Activated T-helper 1 cell treated with anti-CD3 and anti-CD28 coated beads, Interleukin-12 subunit alpha, Interleukin-12 subunit beta, Interleukin-2, Interleukin-4 antibody, amounts not matched to agents 30 ng/mL and 10 ng/mL and 1 ng/mL, durations not matched to agents 14 hours and 24 hours and 36 hours (primary cell): Measurements from ENCODE around the gene COQ4. TPM values are rescaled to one million over a fixed set of nuclear protein-coding genes. Genes with fewer than 3 reads are reported as not detected.

Experiments used
- DNase-seq: peaks from one replicate; pipeline ENCODE4 v3.0.0; 2021; ENCODE audit warnings: low spot score
- H3K27ac Mint-ChIP-seq: one replicate; pipeline ENCODE4 v1.8.0; 2021; ENCODE audit warnings: mild to moderate bottlenecking, mixed read lengths
- H3K27me3 Mint-ChIP-seq: one replicate; pipeline ENCODE4 v1.8.0; 2022; ENCODE audit warnings: mild to moderate bottlenecking, moderate library complexity, mixed read lengths; ENCODE audit not compliant: insufficient read depth
- H3K36me3 Mint-ChIP-seq: one replicate; pipeline ENCODE4 v1.8.0; 2021; ENCODE audit warnings: low read depth, mixed read lengths
- H3K4me1 Mint-ChIP-seq: one replicate; pipeline ENCODE4 v1.8.0; 2021; ENCODE audit warnings: low read depth, mixed read lengths
- H3K4me3 Mint-ChIP-seq: one replicate; pipeline ENCODE4 v1.8.0; 2021; ENCODE audit warnings: mild to moderate bottlenecking, moderate library complexity, mixed read lengths
- H3K9me3 Mint-ChIP-seq: one replicate; pipeline ENCODE4 v1.8.0; 2021; ENCODE audit warnings: mixed read lengths
- intact Hi-C: fragments of 100-400 bp; cut with micrococcal nuclease; formaldehyde crosslinking; loops from one replicate; pipeline ENCODE4 v1.15.1; 2024
- total RNA-seq: library from RNA; stranded (reverse); gene quantifications from 2 replicates; pipeline ENCODE4 v1.2.3, GENCODE V29; 2022

Gene COQ4
- total RNA-seq, 1 donor from 2014 or later = 59.0 TPM

DNA sequence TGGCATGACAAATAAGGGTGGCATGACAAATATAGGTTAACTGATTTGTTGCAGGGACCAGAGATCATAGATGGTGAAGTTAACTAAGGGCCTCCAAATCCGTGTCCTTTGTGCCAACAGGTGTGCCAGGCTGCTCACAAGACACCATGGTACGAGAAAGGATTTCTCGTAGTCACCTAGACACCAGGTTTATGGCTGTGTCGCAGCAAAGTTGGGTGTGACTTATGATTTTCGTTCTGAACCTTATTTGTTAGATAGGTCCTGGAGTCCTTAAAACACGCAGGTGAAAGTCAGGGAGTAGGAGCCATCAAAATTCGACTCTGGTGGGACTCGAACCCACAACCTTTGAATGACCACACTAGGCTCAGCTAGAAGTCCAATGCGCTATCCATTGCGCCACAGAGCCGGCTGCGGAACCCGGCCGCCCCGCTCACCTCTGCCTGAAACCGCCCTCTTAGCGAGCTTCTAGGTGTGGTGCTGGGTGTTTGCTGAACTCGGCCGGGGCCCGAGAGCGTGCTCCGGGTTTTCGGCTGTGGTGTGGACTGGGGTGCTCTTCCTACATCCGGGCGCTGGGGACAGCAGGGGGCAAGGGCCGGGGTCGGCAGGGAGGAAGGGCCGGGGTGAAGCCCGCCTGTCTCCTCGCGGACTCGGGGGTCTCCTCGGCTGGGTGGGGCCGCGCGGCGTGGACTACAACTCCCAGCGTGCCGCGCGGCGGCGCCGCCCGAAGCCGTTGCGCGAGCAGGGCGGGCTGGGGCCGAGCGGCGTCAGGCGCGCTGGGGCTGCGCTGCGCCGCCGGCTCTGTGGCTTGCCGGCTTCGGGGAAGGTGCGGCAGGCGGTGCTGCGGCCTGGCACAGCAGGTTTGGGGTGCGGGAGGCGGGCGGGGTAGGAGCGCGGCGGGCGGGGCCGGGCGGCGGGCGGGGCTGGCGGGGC, 17.4 kb downstream of the COQ4 start, which contains the start of gene SLC27A4:
SLC27A4 (plus strand) TSS at position 767 of the 930 bp plus-strand sequence. CDS start 2,606 bp downstream, outside the sequence.
- H3K27ac Mint-ChIP-seq = peak within 1 kb of the TSS; percentile 88

DNA sequence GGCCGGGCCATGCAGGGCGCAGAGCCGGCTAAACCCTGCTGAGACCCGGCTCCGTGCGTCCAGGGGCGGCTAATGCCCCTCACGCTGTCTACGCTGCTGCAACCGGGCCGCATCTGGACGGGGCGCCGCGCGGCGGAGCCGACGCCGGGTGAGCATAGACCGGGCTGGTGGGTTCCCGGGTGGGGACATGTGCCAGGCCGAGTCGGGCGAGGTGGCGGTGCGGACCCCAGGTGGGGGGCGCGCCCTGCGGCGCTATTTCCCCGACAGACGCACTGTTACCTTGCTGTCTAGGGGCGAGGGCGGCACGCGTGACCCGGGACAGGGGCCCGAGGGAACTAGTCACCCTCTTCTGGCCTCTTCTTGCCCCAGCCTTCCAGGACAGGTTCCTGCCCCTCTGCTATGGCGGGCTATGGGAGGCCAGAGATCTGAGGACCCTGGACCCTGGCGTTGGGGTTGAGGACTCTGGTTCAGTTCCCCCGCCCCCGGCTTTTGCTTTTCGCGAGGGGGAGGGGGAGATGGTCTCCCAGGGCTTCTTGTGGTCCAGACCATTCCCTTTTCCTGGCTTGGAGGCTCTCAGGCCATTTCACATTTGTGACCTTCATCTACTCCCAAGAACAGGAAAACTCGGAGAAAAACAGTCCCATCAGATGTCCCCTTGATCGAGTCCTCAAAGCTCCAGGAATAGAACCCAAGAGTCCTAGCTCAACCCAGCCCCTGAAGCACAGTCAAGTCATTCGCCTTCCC, 18.2 kb downstream of the COQ4 start:
- peak overlapping the region; percentile 88 for H3K27ac Mint-ChIP-seq

More for the DNA sequence above, 17.4 kb downstream of the COQ4 start, which contains the start of gene SLC27A4:
- Mint-ChIP-seq H3K9me3 (no peaks in the 10 kb centered on the region), H3K36me3 (peaks cover 4% of the 10 kb centered on the region), H3K4me1 (peaks cover 6% of the 10 kb centered on the region), H3K4me3 (peak within 1 kb of the TSS; percentile 94), H3K27me3 (no peaks in the 10 kb centered on the region)
- intact Hi-C loops = loop anchor here (1.0 kb wide), 3 partner anchors 18 to 90 kb away; partner anchors contain the start of genes COQ4, TRUB2 and URM1
- peak; percentile 82 for DNase-seq

DNA sequence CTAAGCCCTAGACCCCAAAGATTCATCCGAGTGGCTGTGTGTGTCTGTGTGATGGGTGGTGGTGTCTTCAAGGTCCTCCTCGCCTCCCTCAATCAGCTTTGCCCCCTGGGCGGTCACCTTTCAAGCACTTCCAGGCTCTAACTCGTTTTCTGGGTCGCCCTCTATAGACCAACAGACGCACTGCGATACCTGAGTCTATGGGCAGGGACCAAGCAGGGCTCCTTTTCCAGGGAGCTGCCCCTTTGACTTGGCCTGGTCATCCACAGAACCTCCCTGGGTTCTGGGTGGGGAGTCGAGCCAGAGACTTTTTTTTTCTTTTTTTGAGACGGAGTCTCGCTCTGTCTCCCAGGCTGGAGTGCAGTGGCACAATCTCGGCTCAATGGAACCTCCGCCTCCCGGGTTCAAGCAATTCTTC, 18.8 kb downstream of the COQ4 start:
- DNase-seq = peak; percentile 66
- intact Hi-C loops = loop anchor here (1.0 kb wide), 4 partner anchors 46 to 150 kb away; partner anchors contain the start of genes CIZ1, GOLGA2 and SWI5
- peak overlapping the region; percentile 88 for H3K27ac Mint-ChIP-seq
- H3K4me3 Mint-ChIP-seq = peak overlapping the region; percentile 94
- H3K9me3 Mint-ChIP-seq = no peaks in the 10 kb centered on the region
- peaks cover 4% of the 10 kb centered on the region for H3K36me3 Mint-ChIP-seq
- H3K27me3 Mint-ChIP-seq = no peaks in the 10 kb centered on the region
- peaks cover 6% of the 10 kb centered on the region for H3K4me1 Mint-ChIP-seq

More for the DNA sequence above, 18.2 kb downstream of the COQ4 start:
- no peaks in the 10 kb centered on the region for H3K9me3 Mint-ChIP-seq
- peak overlapping the region; percentile 94 for H3K4me3 Mint-ChIP-seq
- H3K36me3 Mint-ChIP-seq = peaks cover 4% of the 10 kb centered on the region
- no peaks in the 10 kb centered on the region for H3K27me3 Mint-ChIP-seq
- intact Hi-C loops = loop anchor here (1.0 kb wide), 7 partner anchors 19 to 150 kb away; partner anchors contain the start of genes CIZ1, COQ4, GOLGA2 and SWI5
- peaks cover 6% of the 10 kb centered on the region for H3K4me1 Mint-ChIP-seq
- DNase-seq = peak; percentile 10

DNA sequence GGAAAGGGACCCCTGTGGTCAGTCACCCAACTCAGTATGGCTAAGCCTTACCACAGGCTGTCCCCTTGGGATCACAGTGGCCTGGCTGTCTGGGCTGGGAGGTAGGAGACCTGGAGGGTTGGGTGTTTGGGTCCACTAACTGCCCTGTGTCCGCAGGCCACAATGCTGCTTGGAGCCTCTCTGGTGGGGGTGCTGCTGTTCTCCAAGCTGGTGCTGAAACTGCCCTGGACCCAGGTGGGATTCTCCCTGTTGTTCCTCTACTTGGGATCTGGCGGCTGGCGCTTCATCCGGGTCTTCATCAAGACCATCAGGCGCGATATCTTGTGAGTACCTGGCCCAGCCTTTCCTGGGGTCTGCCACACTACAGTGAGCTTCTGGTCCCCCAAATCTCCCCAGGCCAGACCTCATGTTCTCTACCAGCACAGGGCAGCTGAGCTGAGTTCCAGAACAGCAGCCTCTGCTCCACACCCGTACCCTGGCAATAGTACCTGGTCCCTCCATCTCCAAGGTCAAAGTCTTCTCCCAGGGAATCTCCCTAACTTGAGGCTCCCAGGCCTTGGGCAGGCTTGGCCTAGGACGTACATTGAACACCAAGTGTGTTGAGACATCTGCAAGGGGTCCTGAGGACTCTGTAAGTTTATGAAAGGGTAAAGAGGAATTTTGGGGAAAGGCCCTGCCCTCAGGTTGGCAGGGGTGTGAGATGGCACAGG, 20.5 kb downstream of the COQ4 start:
- Mint-ChIP-seq H3K4me1 (peaks cover 6% of the 10 kb centered on the region), H3K4me3 (no peak overlapping the region), H3K27me3 (no peaks in the 10 kb centered on the region), H3K9me3 (no peaks in the 10 kb centered on the region), H3K27ac (no peak overlapping the region), H3K36me3 (peaks cover 8% of the 10 kb centered on the region)
- intact Hi-C loops = no loop called here
- no peak for DNase-seq

DNA sequence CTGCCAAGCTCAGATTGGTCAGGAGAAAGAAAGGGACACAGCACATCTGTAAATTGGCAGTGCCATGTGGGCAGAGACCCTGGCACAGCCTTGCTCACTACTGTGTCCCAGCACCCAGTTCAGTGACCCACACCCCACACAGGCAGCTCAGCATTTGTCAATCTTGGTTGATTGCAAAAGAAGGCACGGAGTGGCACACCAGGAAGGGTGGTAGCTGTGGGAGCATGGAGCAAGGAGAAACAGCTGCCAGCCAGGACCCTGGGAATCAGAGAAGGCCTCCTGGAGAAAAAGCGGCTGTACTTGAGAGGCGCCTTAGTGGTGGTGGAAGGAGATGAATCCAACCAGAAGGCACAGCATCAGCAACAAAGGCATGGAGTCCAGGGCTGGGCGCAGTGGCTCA, 21.2 kb downstream of the COQ4 start:
- H3K4me3 Mint-ChIP-seq = no peak overlapping the region
- H3K27me3 Mint-ChIP-seq = no peaks in the 10 kb centered on the region
- intact Hi-C loops = no loop called here
- H3K36me3 Mint-ChIP-seq = peaks cover 8% of the 10 kb centered on the region
- peaks cover 6% of the 10 kb centered on the region for H3K4me1 Mint-ChIP-seq
- H3K9me3 Mint-ChIP-seq = no peaks in the 10 kb centered on the region
- DNase-seq = no peak
- no peak overlapping the region for H3K27ac Mint-ChIP-seq

DNA sequence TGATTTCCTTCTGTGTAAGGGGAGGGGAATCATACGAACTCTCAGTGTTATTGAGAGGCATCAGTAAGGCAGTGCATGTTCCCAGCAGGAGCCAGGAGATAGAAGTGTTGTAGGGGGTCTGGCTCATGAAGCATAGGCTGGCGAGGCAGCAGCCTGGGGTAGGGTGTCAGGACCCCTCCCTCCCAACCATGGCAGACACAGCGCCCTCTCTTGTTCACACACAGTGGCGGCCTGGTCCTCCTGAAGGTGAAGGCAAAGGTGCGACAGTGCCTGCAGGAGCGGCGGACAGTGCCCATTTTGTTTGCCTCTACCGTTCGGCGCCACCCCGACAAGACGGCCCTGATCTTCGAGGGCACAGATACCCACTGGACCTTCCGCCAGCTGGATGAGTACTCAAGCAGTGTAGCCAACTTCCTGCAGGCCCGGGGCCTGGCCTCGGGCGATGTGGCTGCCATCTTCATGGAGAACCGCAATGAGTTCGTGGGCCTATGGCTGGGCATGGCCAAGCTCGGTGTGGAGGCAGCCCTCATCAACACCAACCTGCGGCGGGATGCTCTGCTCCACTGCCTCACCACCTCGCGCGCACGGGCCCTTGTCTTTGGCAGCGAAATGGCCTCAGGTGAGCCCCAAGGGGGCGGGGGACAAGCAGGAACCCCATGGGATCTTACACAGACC, 22.4 kb downstream of the COQ4 start:
- peaks cover 6% of the 10 kb centered on the region for H3K4me1 Mint-ChIP-seq
- peaks cover 14% of the 10 kb centered on the region for H3K36me3 Mint-ChIP-seq
- H3K9me3 Mint-ChIP-seq = no peaks in the 10 kb centered on the region
- H3K27me3 Mint-ChIP-seq = no peaks in the 10 kb centered on the region
- no peak overlapping the region for H3K27ac Mint-ChIP-seq
- no peak overlapping the region for H3K4me3 Mint-ChIP-seq
- intact Hi-C loops = no loop called here
- no peak for DNase-seq

DNA sequence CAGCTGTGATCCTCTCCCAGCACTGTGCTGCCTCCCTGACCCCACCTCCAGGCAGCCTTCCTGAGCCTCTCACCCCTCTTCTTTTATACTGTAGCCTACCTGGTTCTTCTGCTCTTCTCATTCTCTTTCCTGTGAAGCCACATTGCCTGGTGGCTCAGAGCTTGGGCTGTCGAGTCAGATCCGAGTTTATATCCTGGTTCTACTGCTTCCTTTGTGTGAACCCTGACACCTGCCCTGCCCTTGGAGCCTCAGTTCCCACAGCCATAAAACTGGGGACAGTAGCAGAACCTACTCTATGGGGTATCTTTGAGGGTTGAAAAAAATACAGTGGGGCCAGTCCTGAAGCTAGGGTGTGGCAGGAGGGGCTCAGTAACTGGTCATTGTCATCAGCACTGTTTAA, 26.5 kb downstream of the COQ4 start:
- no peak for DNase-seq
- Mint-ChIP-seq H3K27me3 (no peaks in the 10 kb centered on the region), H3K4me3 (no peak overlapping the region), H3K36me3 (peaks cover 15% of the 10 kb centered on the region), H3K9me3 (no peaks in the 10 kb centered on the region), H3K4me1 (no peaks in the 10 kb centered on the region), H3K27ac (no peak overlapping the region)
- intact Hi-C loops = no loop called here

DNA sequence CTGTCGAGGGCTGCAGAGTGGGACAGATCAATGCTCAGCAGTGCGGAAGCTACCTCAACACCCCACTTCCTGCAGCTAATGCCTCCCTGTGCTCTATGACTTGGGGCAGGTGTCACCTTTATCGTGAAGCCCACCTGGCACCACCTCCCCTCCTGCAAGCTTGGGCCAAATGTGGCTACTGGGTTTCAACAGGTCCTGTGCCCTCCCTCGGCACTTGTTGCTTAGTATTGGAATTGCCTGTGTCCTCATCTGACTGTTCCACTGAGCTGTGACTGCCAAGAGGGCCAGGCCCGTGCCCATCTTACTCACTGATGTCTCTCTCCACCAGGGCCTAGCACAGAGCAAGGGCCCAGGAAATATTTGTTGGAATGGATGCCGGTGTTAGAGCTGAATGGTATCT, 27.1 kb downstream of the COQ4 start:
- Mint-ChIP-seq H3K36me3 (peaks cover 15% of the 10 kb centered on the region), H3K4me3 (no peak overlapping the region), H3K4me1 (no peaks in the 10 kb centered on the region), H3K27ac (no peak overlapping the region), H3K9me3 (no peaks in the 10 kb centered on the region), H3K27me3 (no peaks in the 10 kb centered on the region)
- no peak for DNase-seq
- intact Hi-C loops = no loop called here

DNA sequence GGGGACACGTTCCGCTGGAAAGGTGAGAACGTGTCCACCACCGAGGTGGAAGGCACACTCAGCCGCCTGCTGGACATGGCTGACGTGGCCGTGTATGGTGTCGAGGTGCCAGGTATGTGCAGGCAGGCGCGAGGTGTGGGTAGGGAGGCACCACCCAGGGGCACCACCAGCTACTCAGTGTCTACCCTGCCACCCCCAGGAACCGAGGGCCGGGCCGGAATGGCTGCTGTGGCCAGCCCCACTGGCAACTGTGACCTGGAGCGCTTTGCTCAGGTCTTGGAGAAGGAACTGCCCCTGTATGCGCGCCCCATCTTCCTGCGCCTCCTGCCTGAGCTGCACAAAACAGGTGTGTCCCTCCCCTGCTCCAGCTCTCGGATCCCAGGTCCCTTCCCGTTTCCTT, 32.8 kb downstream of the COQ4 start:
- no peaks in the 10 kb centered on the region for H3K9me3 Mint-ChIP-seq
- no peak for DNase-seq
- peaks cover 5% of the 10 kb centered on the region for H3K36me3 Mint-ChIP-seq
- H3K27ac Mint-ChIP-seq = no peak overlapping the region
- intact Hi-C loops = no loop called here
- no peaks in the 10 kb centered on the region for H3K27me3 Mint-ChIP-seq
- no peaks in the 10 kb centered on the region for H3K4me1 Mint-ChIP-seq
- H3K4me3 Mint-ChIP-seq = no peak overlapping the region

DNA sequence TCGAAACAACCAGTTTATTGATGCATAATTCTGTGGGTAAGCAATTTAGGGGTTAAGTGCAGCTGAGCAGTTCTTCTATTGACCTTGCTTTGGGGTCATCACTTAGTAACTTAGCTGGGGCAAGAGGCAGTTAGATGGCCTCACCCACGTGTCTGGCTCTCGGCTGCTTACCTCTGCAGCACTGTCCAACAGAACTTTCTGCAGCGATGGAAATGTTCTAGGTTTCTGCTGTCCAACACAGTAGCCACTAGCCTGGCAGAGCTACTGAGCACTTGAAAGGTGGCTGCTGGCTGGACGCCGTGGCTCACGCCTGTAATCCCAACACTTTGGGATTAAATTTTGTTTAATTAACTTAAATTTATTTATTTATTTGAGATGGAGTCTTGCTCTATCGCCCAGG, 35.5 kb downstream of the COQ4 start:
- intact Hi-C loops = no loop called here
- DNase-seq = no peak
- Mint-ChIP-seq H3K27me3 (no peaks in the 10 kb centered on the region), H3K9me3 (no peaks in the 10 kb centered on the region), H3K4me3 (no peak overlapping the region), H3K4me1 (peaks cover 18% of the 10 kb centered on the region), H3K36me3 (peaks cover 3% of the 10 kb centered on the region), H3K27ac (no peak overlapping the region)

DNA sequence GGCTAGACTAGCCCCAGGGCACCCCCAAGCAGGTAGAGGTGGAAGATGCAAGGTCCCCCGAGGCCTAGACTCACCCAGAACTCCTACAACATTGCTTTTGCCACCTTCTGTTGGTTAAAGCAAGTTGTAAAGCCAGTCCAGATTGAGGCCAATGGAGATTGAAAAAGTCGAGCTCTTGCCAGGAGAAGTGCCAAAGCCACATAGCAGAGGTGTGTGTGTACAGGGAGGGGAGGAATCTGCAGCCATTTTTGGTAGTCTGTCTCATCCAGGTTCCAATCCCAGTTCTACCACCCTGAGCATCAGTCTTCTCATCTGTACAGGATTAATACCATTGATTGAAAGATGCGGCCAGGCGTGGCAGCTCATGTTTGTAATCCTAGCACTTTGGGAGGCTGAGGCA, 36.2 kb downstream of the COQ4 start:
- Mint-ChIP-seq H3K4me3 (no peak overlapping the region), H3K9me3 (no peaks in the 10 kb centered on the region), H3K27me3 (no peaks in the 10 kb centered on the region)

DNA sequence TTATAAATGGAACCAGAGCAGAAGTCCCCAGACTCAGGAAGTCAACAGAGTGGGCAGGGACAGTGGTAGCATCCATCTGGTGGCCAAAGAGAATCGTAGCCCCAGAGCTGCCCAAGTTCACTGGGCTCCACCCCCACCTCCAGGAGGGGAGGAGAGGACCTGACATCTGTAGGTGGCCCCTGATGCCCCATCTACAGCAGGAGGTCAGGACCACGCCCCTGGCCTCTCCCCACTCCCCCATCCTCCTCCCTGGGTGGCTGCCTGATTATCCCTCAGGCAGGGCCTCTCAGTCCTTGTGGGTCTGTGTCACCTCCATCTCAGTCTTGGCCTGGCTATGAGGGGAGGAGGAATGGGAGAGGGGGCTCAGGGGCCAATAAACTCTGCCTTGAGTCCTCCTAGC, 38.2 kb downstream of the COQ4 start:
- Mint-ChIP-seq H3K27me3 (no peaks in the 10 kb centered on the region), H3K36me3 (peaks cover 2% of the 10 kb centered on the region), H3K4me1 (peaks cover 18% of the 10 kb centered on the region), H3K9me3 (no peaks in the 10 kb centered on the region), H3K27ac (no peak overlapping the region), H3K4me3 (no peak overlapping the region)
- intact Hi-C loops = no loop called here
- no peak for DNase-seq

More for the DNA sequence above, 36.2 kb downstream of the COQ4 start:
- H3K36me3 Mint-ChIP-seq = peaks cover 3% of the 10 kb centered on the region
- DNase-seq = no peak
- peaks cover 18% of the 10 kb centered on the region for H3K4me1 Mint-ChIP-seq
- no peak overlapping the region for H3K27ac Mint-ChIP-seq
- intact Hi-C loops = no loop called here
